ENCODE measurements around the gene VSIG10L2.

- TF ChIP-seq CTCF (conservative IDR thresholded peaks at IDR 0.05) (no peak), ZFX (IDR thresholded peaks at IDR 0.05) (no peak)
Measured at GRCh38 chr11:125910226-125910849, 35.5 kb upstream of the VSIG10L2 start.
